Activated CD4-positive, alpha-beta T cell treated with anti-CD3 and anti-CD28 coated beads for 4 hours (primary cell): Measurements from ENCODE around the gene ABT1.

ENCODE experiments used
- DNase-seq, 2 donors: peaks; one replicate each; pipeline ENCODE4 v3.0.0-alpha.2; 2020

The ABT1 gene

GRCh38 chr6:26575494-26575939 lies 21.2 kb upstream of the ABT1 start:
- DNase-seq = no peak

- DNase-seq = no peak
Observed at GRCh38 chr6:26576407-26576843, 20.3 kb upstream of the ABT1 start.

GRCh38 chr6:26576929-26577719 lies 19.6 kb upstream of the ABT1 start:
- peak; percentile 60 to 69 for DNase-seq

GRCh38 chr6:26577720-26578072 lies 19.1 kb upstream of the ABT1 start:
- no peak for DNase-seq

- DNase-seq = no peak
Observed at GRCh38 chr6:26578279-26578678, 18.5 kb upstream of the ABT1 start.

GRCh38 chr6:26578741-26579140 lies 18.0 kb upstream of the ABT1 start:
- DNase-seq = no peak

- no peak for DNase-seq
Observed at GRCh38 chr6:26581164-26581915, 15.4 kb upstream of the ABT1 start.

GRCh38 chr6:26588965-26589364 lies 7.8 kb upstream of the ABT1 start:
- DNase-seq = no peak

GRCh38 chr6:26592649-26593048 lies 4.1 kb upstream of the ABT1 start:
- DNase-seq = no peak

GRCh38 chr6:26593278-26594130 lies 3.2 kb upstream of the ABT1 start:
- no peak for DNase-seq

- no peak for DNase-seq
Observed at GRCh38 chr6:26594131-26594498, 2.6 kb upstream of the ABT1 start.

- DNase-seq = no peak
Observed at GRCh38 chr6:26594730-26595632, 1.8 kb upstream of the ABT1 start.

GRCh38 chr6:26595669-26596269 lies 984 bp upstream of the ABT1 start:
- DNase-seq = peak; percentile 85 to 86

GRCh38 chr6:26597389-26597766 lies 625 bp downstream of the ABT1 start:
- no peak for DNase-seq

GRCh38 chr6:26597821-26598220 lies 1.1 kb downstream of the ABT1 start:
- no peak for DNase-seq

- DNase-seq = no peak
Observed at GRCh38 chr6:26598267-26598666, 1.5 kb downstream of the ABT1 start.

GRCh38 chr6:26599134-26599533 lies 2.4 kb downstream of the ABT1 start:
- no peak for DNase-seq

GRCh38 chr6:26599591-26599990 lies 2.8 kb downstream of the ABT1 start:
- no peak for DNase-seq

GRCh38 chr6:26600759-26601158 lies 4.0 kb downstream of the ABT1 start:
- no peak for DNase-seq

GRCh38 chr6:26602262-26602661 lies 5.5 kb downstream of the ABT1 start:
- no peak for DNase-seq

GRCh38 chr6:26604026-26604425 lies 7.3 kb downstream of the ABT1 start:
- DNase-seq = no peak

- no peak for DNase-seq
Observed at GRCh38 chr6:26604797-26605196, 8.0 kb downstream of the ABT1 start.
